ENCODE results near the gene LRRC7. TPM values are rescaled to one million over a fixed set of nuclear protein-coding genes. Genes with fewer than 3 reads are reported as not detected.

LRRC7 gene
- total RNA-seq, 1 experiment from 2014 or later: not detected

DNA sequence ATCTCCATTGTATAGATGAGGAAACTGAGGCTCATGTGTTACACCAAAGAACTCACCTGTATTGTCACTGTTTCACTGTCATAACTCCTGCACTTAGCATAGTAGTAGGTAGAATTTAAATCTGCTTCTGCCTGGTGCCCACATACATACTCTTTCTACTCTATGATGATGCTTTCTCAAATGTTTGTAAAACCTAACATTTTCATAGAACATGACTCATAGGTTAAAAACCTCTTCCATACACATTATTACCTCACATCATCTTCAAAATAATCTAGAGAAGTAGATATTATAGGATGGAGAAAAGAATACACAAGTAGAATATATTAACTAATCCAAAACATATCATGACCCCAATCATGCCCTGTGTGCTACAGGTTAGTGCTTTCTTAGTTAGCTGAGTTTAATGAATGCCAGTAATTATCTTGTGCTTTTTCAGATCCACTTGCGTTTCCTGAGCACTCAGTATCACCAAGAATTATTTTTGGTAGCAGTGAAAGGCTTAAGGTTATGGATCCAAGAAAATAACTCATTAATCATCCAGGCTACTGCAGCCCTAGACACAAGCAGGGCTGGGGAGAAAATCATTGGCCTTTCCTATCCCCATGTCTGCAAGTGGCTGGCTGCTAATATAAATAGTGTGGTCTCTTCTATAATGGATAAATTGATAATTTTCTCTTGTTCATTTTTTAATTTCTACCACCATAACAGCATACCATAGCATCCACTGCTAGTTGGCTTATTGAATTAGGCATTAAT, 480.8 kb downstream of the LRRC7 start:
- no peaks in the 10 kb centered on the region for H3K9me3 ChIP-seq (ENCODE audit: low read depth, low read length, poor library complexity, severe bottlenecking)
- CTCF ChIA-PET: no interaction called here
- POLR2A ChIA-PET (ENCODE audit: low non-redundant PET): no interaction called here
- H3K27ac ChIP-seq (ENCODE audit: low read depth, low read length, poor library complexity, severe bottlenecking): no peak overlapping the region
- TF ChIP-seq EZH2 (IDR thresholded peaks at IDR 0.05; ENCODE audit: borderline replicate concordance, low read depth, low read length, poor library complexity, severe bottlenecking): no peak
- TF ChIP-seq, protein P1, sequence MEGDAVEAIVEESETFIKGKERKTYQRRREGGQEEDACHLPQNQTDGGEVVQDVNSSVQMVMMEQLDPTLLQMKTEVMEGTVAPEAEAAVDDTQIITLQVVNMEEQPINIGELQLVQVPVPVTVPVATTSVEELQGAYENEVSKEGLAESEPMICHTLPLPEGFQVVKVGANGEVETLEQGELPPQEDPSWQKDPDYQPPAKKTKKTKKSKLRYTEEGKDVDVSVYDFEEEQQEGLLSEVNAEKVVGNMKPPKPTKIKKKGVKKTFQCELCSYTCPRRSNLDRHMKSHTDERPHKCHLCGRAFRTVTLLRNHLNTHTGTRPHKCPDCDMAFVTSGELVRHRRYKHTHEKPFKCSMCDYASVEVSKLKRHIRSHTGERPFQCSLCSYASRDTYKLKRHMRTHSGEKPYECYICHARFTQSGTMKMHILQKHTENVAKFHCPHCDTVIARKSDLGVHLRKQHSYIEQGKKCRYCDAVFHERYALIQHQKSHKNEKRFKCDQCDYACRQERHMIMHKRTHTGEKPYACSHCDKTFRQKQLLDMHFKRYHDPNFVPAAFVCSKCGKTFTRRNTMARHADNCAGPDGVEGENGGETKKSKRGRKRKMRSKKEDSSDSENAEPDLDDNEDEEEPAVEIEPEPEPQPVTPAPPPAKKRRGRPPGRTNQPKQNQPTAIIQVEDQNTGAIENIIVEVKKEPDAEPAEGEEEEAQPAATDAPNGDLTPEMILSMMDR (conservative IDR thresholded peaks at IDR 0.05; ENCODE audit: low read depth, low read length): no peak
- no peak overlapping the region for H3K4me3 ChIP-seq (ENCODE audit: low read depth, low read length, poor library complexity, severe bottlenecking)
- no TSS peak for BruUV-seq (replicated peaks)
- peaks cover 5% of the 10 kb centered on the region for H3K4me1 ChIP-seq (ENCODE audit: insufficient read depth, low read length, poor library complexity, severe bottlenecking)
- intact Hi-C loops (cut with micrococcal nuclease; ENCODE audit: unreplicated experiment): no loop called here
- H3K27me3 ChIP-seq (replicated peaks; ENCODE audit: insufficient read depth, low read depth, low read length, poor library complexity): no peaks in the 10 kb centered on the region
- no peak for DNase-seq (ENCODE audit: low spot score)
- no peaks in the 10 kb centered on the region for H3K36me3 ChIP-seq (ENCODE audit: insufficient read depth, low read length, poor library complexity, severe bottlenecking)

DNA sequence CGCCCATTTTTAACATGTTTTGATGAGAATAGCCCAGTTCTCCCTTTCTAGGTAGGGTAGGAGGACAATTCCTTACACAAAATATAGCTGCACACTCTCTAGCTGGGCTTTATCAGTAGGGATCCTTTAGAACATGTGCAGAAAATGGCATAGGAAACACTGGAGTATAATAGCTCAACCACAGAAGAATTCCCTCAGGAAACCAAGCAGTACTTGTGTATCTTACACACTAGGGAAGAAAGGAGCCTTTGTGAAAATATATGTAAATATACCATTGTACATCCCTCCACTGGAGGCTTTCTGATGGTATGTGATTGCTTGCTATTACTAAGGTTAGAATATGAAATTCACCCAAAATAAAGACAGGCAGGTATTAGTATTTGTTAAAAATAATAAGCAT, 484.2 kb downstream of the LRRC7 start:
- Histone ChIP-seq H3K27me3 (replicated peaks; ENCODE audit: insufficient read depth, low read depth, low read length, poor library complexity) (no peaks in the 10 kb centered on the region), H3K4me1 (ENCODE audit: insufficient read depth, low read length, poor library complexity, severe bottlenecking) (no peaks in the 10 kb centered on the region), H3K36me3 (ENCODE audit: insufficient read depth, low read length, poor library complexity, severe bottlenecking) (no peaks in the 10 kb centered on the region), H3K4me3 (ENCODE audit: low read depth, low read length, poor library complexity, severe bottlenecking) (no peak overlapping the region), H3K9me3 (ENCODE audit: low read depth, low read length, poor library complexity, severe bottlenecking) (no peaks in the 10 kb centered on the region), H3K27ac (ENCODE audit: low read depth, low read length, poor library complexity, severe bottlenecking) (no peak overlapping the region)
- ChIA-PET CTCF (no interaction called here), POLR2A (ENCODE audit: low non-redundant PET) (no interaction called here)
- intact Hi-C loops (cut with micrococcal nuclease; ENCODE audit: unreplicated experiment): no loop called here
- DNase-seq (ENCODE audit: low spot score): no peak
- no TSS peak for BruUV-seq (replicated peaks)
- TF ChIP-seq, protein P1 (conservative IDR thresholded peaks at IDR 0.05; ENCODE audit: low read depth, low read length): no peak
- no peak for TF ChIP-seq EZH2 (IDR thresholded peaks at IDR 0.05; ENCODE audit: borderline replicate concordance, low read depth, low read length, poor library complexity, severe bottlenecking)

DNA sequence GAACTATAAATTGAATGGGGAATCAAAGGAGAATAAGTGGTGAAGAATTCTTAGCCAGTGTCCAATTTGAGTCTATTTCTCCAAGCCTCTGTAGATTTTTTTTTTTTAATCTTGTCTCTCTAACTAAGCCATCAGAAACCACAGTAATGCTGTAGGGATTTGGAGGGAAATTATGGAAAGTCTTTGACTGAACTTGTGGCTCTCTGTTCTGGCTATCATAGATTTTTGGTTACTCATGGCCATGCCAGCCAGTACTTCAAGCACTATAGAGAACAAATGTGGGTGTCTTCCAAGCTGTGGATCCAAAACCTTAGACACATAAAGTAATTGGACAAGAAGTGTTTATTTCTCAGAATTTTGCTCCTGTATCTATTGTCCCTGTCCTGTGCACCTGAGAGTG, 489.8 kb downstream of the LRRC7 start:
- H3K27me3 ChIP-seq (replicated peaks; ENCODE audit: insufficient read depth, low read depth, low read length, poor library complexity): no peaks in the 10 kb centered on the region
- POLR2A ChIA-PET (ENCODE audit: low non-redundant PET): no interaction called here
- CTCF ChIA-PET: no interaction called here

More for the DNA sequence above, 489.8 kb downstream of the LRRC7 start:
- no peak for DNase-seq (ENCODE audit: low spot score)
- no TSS peak for BruUV-seq (replicated peaks)
- TF ChIP-seq EZH2 (IDR thresholded peaks at IDR 0.05; ENCODE audit: borderline replicate concordance, low read depth, low read length, poor library complexity, severe bottlenecking): no peak
- TF ChIP-seq, protein P1 (conservative IDR thresholded peaks at IDR 0.05; ENCODE audit: low read depth, low read length): no peak
- Histone ChIP-seq H3K4me3 (ENCODE audit: low read depth, low read length, poor library complexity, severe bottlenecking) (no peak overlapping the region), H3K9me3 (ENCODE audit: low read depth, low read length, poor library complexity, severe bottlenecking) (no peaks in the 10 kb centered on the region), H3K27ac (ENCODE audit: low read depth, low read length, poor library complexity, severe bottlenecking) (no peak overlapping the region), H3K36me3 (ENCODE audit: insufficient read depth, low read length, poor library complexity, severe bottlenecking) (no peaks in the 10 kb centered on the region), H3K4me1 (ENCODE audit: insufficient read depth, low read length, poor library complexity, severe bottlenecking) (no peaks in the 10 kb centered on the region)
- intact Hi-C loops (cut with micrococcal nuclease; ENCODE audit: unreplicated experiment): no loop called here
